ENCODE data around the gene CMC4.

- TF ChIP-seq CTCF (conservative IDR thresholded peaks at IDR 0.05; ENCODE audit: low read depth, low read length): no peak
- no peak for TF ChIP-seq EZH2phosphoT487 (IDR thresholded peaks at IDR 0.05; ENCODE audit: borderline replicate concordance, low read length)
Measured at GRCh38 chrX:155027509-155028066, 43.3 kb downstream of the CMC4 start.
